Progenitor cell of endocrine pancreas (in vitro differentiated cells): ENCODE measurements around the gene POU3F1. TPM values are rescaled to one million over a fixed set of nuclear protein-coding genes. Genes with fewer than 3 reads are reported as not detected.

Experiments
- DNase-seq: peaks from one replicate; pipeline ENCODE4 v3.0.0; 2021; ENCODE audit warnings: low spot score; ENCODE audit not compliant: unreplicated experiment
- H3K27ac Mint-ChIP-seq: 2 replicates; pipeline ENCODE4 v1.8.0; 2021; ENCODE audit warnings: mild to moderate bottlenecking, moderate library complexity, mixed read lengths
- H3K27me3 Mint-ChIP-seq: 2 replicates; pipeline ENCODE4 v1.8.0; 2021; ENCODE audit warnings: mixed read lengths
- H3K36me3 Mint-ChIP-seq: 2 replicates; pipeline ENCODE4 v1.8.0; 2022; ENCODE audit warnings: mixed read lengths; ENCODE audit not compliant: insufficient read depth
- H3K4me1 Mint-ChIP-seq: 2 replicates; pipeline ENCODE4 v1.8.0; 2021; ENCODE audit warnings: low read depth, mixed read lengths
- H3K4me3 Mint-ChIP-seq: 2 replicates; pipeline ENCODE4 v1.8.0; 2021; ENCODE audit warnings: low read depth, mild to moderate bottlenecking, moderate library complexity, mixed read lengths
- H3K9me3 Mint-ChIP-seq: 2 replicates; pipeline ENCODE4 v1.8.0; 2021; ENCODE audit warnings: low read depth, mixed read lengths
- total RNA-seq: library from RNA; stranded (reverse); gene quantifications from 2 replicates; pipeline ENCODE4 v1.2.1, GENCODE V29; 2021
- TF ChIP-seq, protein P1 (sequence below): fragments of 200-600 bp; sonication (generic); IDR thresholded peaks from one replicate; pipeline ENCODE4 v1.5.0; 2021; ENCODE audit warnings: antibody characterized with exemption, mild to moderate bottlenecking; ENCODE audit not compliant: unreplicated experiment

Gene POU3F1
- total RNA-seq, 1 donor from 2014 or later, result 0.43 TPM

DNA sequence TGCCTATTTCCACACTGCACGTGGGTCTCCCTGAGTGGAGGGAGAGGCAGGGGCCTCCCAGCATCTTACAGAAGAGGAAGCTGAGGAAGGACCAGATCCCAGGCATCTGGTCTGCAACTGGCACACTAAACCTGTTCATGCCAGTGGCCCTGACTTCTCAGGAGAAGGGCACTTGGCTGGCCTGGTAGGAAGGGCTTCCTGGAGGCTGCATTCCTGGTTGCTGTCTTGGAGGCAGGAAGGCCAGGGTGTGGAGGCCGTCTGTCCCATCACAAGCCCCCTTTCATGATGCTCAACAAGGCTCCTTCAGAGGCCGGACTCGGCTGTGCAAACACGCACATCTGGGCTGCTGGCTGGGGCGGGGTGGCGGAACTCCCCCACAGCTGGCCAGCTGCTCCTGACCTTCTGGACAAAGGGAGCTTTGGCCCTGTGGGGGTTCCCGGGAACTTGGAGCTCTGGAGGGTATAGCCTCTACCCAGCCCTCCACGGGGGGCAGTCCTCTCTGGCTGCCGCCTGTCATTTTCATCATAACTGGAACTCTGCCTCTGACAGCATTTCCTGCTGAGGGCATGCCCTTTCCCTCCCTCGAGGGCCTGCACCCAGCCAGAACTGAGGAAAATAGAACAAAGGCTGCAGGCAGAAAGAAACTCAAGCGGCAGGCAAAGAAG is 39.2 kb upstream of the POU3F1 start:
- peaks cover 23% of the 10 kb centered on the region for H3K27me3 Mint-ChIP-seq
- H3K9me3 Mint-ChIP-seq, result no peaks in the 10 kb centered on the region
- TF ChIP-seq, protein P1, sequence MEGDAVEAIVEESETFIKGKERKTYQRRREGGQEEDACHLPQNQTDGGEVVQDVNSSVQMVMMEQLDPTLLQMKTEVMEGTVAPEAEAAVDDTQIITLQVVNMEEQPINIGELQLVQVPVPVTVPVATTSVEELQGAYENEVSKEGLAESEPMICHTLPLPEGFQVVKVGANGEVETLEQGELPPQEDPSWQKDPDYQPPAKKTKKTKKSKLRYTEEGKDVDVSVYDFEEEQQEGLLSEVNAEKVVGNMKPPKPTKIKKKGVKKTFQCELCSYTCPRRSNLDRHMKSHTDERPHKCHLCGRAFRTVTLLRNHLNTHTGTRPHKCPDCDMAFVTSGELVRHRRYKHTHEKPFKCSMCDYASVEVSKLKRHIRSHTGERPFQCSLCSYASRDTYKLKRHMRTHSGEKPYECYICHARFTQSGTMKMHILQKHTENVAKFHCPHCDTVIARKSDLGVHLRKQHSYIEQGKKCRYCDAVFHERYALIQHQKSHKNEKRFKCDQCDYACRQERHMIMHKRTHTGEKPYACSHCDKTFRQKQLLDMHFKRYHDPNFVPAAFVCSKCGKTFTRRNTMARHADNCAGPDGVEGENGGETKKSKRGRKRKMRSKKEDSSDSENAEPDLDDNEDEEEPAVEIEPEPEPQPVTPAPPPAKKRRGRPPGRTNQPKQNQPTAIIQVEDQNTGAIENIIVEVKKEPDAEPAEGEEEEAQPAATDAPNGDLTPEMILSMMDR, result no peak
- no peaks in the 10 kb centered on the region for H3K4me1 Mint-ChIP-seq
- H3K27ac Mint-ChIP-seq, result no peak overlapping the region
- H3K36me3 Mint-ChIP-seq, result no peaks in the 10 kb centered on the region
- H3K4me3 Mint-ChIP-seq, result no peak overlapping the region
- DNase-seq, result no peak

GRCh38 chr1:38084700-38085099 is 38.1 kb upstream of the POU3F1 start:
- TF ChIP-seq, protein P1, result no peak
- H3K4me3 Mint-ChIP-seq, result no peak overlapping the region
- H3K27ac Mint-ChIP-seq, result no peak overlapping the region
- peaks cover 13% of the 10 kb centered on the region for H3K27me3 Mint-ChIP-seq
- no peaks in the 10 kb centered on the region for H3K9me3 Mint-ChIP-seq
- H3K4me1 Mint-ChIP-seq, result no peaks in the 10 kb centered on the region
- no peaks in the 10 kb centered on the region for H3K36me3 Mint-ChIP-seq
- no peak for DNase-seq

GRCh38 chr1:38084113-38084512 is 37.5 kb upstream of the POU3F1 start:
- Mint-ChIP-seq H3K36me3 (no peaks in the 10 kb centered on the region), H3K4me3 (no peak overlapping the region), H3K4me1 (no peaks in the 10 kb centered on the region), H3K9me3 (no peaks in the 10 kb centered on the region), H3K27me3 (peaks cover 11% of the 10 kb centered on the region), H3K27ac (no peak overlapping the region)
- TF ChIP-seq, protein P1, result no peak
- DNase-seq, result no peak

DNA sequence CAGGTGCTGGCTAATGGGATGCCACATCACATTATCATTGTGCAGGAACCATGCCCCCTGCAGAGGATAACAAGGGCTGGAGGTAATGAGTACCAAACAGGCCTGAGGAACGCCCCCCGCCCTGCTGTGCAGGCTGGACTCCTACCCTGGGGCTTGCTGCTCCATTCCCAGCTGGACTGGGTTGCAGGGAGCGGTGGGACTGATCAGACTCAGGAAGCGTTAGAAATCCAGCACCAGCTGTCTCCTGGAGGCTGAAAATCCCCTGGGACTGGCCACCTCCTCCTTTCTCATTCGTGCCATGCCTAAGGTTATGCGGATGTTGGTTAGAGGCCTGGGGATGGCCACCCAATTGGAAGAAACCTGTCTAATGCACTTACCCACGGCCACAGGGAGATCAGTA is 36.9 kb upstream of the POU3F1 start:
- H3K27me3 Mint-ChIP-seq, result peaks cover 11% of the 10 kb centered on the region
- no peak for DNase-seq
- no peaks in the 10 kb centered on the region for H3K9me3 Mint-ChIP-seq
- no peak overlapping the region for H3K4me3 Mint-ChIP-seq
- no peaks in the 10 kb centered on the region for H3K4me1 Mint-ChIP-seq
- no peaks in the 10 kb centered on the region for H3K36me3 Mint-ChIP-seq
- H3K27ac Mint-ChIP-seq, result no peak overlapping the region
- TF ChIP-seq, protein P1, result no peak

- no peaks in the 10 kb centered on the region for H3K36me3 Mint-ChIP-seq
- H3K9me3 Mint-ChIP-seq, result no peaks in the 10 kb centered on the region
- H3K4me1 Mint-ChIP-seq, result no peaks in the 10 kb centered on the region
- TF ChIP-seq, protein P1, result no peak
- H3K27ac Mint-ChIP-seq, result no peak overlapping the region
- DNase-seq, result no peak
- no peak overlapping the region for H3K4me3 Mint-ChIP-seq
- peaks cover 6% of the 10 kb centered on the region for H3K27me3 Mint-ChIP-seq
Measured at GRCh38 chr1:38082769-38083263, 36.2 kb upstream of the POU3F1 start.
